G401.6 (cell line): ENCODE measurements around the gene NUP62CL.
"Not testable (repeated sequence)": the region's sequence is repeated elsewhere in the genome, so short reads cannot be mapped to it uniquely, and the experiment has no call there.

Experiments used
- FAIRE-seq: peaks from 2 replicates; lab custom pipeline; 2012; peaks lifted over from hg19 to GRCh38; lab: Jason Lieb, UNC

The NUP62CL gene

GRCh38 chrX:107205770-107206696 is at the start of gene NUP62CL, which contains the start of gene DNAAF6:
Gene NUP62CL (minus strand): TSS chrX:107206433. CDS start chrX:107175146, 31,287 bp downstream.
Gene DNAAF6 (plus strand): TSS chrX:107206611. CDS start chrX:107212876, 6,265 bp downstream.
- no peak for FAIRE-seq

- FAIRE-seq: no peak
Measured at GRCh38 chrX:107228486-107228819, 22.2 kb upstream of the NUP62CL start.

GRCh38 chrX:107227780-107228485 is 21.7 kb upstream of the NUP62CL start:
- no peak for FAIRE-seq

GRCh38 chrX:107226757-107227156 is 20.5 kb upstream of the NUP62CL start:
- FAIRE-seq: no peak

- FAIRE-seq: no peak
Measured at GRCh38 chrX:107213477-107213876, 7.2 kb upstream of the NUP62CL start.

GRCh38 chrX:107207943-107208342 is 1.7 kb upstream of the NUP62CL start:
- FAIRE-seq: no peak

GRCh38 chrX:107207089-107207488 is 856 bp upstream of the NUP62CL start:
- FAIRE-seq: no peak

GRCh38 chrX:107206697-107207065 is 448 bp upstream of the NUP62CL start:
- FAIRE-seq: no peak

- no peak for FAIRE-seq
Measured at GRCh38 chrX:107204068-107204605, 2.1 kb downstream of the NUP62CL start.

GRCh38 chrX:107199491-107199890 is 6.7 kb downstream of the NUP62CL start:
- no peak for FAIRE-seq

- not testable (repeated sequence) for FAIRE-seq
Measured at GRCh38 chrX:107198074-107198473, 8.2 kb downstream of the NUP62CL start.

GRCh38 chrX:107197319-107197718 is 8.9 kb downstream of the NUP62CL start:
- FAIRE-seq: no peak

GRCh38 chrX:107171369-107172102 is 34.7 kb downstream of the NUP62CL start:
- no peak for FAIRE-seq

- no peak for FAIRE-seq
Measured at GRCh38 chrX:107168712-107169111, 37.5 kb downstream of the NUP62CL start.

- FAIRE-seq: no peak
Measured at GRCh38 chrX:107168257-107168656, 38.0 kb downstream of the NUP62CL start.

GRCh38 chrX:107167163-107167921 is 38.9 kb downstream of the NUP62CL start:
- FAIRE-seq: no peak

- FAIRE-seq: not testable (repeated sequence)
Measured at GRCh38 chrX:107157618-107158017, 48.6 kb downstream of the NUP62CL start.

- not testable (repeated sequence) for FAIRE-seq
Measured at GRCh38 chrX:107155621-107156430, 50.4 kb downstream of the NUP62CL start.

GRCh38 chrX:107154787-107155620 is 51.2 kb downstream of the NUP62CL start:
- no peak for FAIRE-seq

GRCh38 chrX:107153005-107153404 is 53.2 kb downstream of the NUP62CL start:
- FAIRE-seq: no peak
